Activated CD8-positive, alpha-beta memory T cell treated with anti-CD3 and anti-CD28 coated beads, Interleukin-2, amount 50 U/mL, for 24 hours (primary cell): ENCODE measurements around the gene DEK.
"Not testable (repeated sequence)": the region's sequence is repeated elsewhere in the genome, so short reads cannot be mapped to it uniquely, and the experiment has no call there.

Experiments used
- DNase-seq: peaks from one replicate; pipeline ENCODE4 v3.0.0-alpha.2; 2020; ENCODE audit errors: extremely low read depth

Gene DEK

GRCh38 chr6:18240230-18240629, 24.1 kb downstream of the DEK start:
- DNase-seq: no peak

DNA sequence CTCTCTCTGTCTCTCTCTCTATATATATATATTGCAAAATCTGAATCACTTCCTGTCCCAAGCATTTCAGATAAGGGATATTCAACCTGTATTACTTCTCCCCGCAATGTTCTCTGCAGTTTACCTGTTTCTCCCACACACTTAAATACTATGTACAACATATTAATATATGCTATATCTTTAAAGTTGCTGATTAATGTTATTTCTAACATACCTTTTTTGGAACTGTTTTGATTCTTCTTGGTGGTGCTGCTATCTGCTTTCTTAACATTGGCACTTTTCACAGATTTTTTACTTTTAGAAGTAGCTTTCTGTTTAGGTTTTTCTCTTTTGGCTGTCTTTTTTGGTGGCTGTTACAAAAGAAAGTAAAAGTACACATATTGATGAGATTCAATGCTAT, 27.2 kb downstream of the DEK start:
- no peak for DNase-seq

- no peak for DNase-seq
Measured at GRCh38 chr6:18235524-18235923, 28.8 kb downstream of the DEK start.

GRCh38 chr6:18234564-18234963, 29.8 kb downstream of the DEK start:
- DNase-seq: no peak

DNA sequence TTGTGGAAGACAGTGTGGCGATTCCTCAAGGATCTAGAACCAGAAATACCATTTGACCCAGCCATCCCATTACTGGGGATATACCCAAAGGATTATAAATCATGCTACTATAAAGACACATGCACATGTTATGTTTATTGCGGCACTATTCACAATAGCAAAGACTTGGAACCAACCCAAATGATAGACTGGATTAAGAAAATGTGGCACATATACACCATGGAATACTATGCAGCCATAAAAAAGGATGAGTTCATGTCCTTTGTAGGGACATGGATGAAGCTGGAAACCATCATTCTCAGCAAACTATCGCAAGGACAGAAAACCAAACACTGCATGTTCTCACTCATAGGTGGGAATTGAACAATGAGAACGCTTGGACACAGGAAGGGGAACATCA, 30.6 kb downstream of the DEK start:
- DNase-seq: not testable (repeated sequence)

- DNase-seq: not testable (repeated sequence)
Measured at GRCh38 chr6:18231856-18232255, 32.5 kb downstream of the DEK start.

GRCh38 chr6:18228590-18228989, 35.7 kb downstream of the DEK start:
- DNase-seq: not testable (repeated sequence)

GRCh38 chr6:18227166-18227565, 37.2 kb downstream of the DEK start:
- not testable (repeated sequence) for DNase-seq

- DNase-seq: not testable (repeated sequence)
Measured at GRCh38 chr6:18226451-18227105, 37.8 kb downstream of the DEK start.

DNA sequence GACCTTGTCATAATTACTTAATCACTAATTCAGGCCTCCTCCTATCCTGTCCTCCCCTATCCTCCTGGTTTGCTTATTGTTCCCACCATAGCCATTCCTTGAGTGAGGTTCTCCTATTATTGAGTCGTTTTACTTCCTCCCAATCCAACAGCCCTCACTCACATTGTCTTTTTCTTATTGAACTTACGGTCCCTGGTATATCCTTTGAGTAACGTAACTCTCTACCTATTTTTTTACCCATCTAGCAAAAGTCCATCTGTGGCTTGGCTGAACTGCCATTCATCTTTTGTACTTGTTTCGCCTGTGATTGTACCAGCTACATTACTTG, 43.1 kb downstream of the DEK start:
- DNase-seq: no peak

DNA sequence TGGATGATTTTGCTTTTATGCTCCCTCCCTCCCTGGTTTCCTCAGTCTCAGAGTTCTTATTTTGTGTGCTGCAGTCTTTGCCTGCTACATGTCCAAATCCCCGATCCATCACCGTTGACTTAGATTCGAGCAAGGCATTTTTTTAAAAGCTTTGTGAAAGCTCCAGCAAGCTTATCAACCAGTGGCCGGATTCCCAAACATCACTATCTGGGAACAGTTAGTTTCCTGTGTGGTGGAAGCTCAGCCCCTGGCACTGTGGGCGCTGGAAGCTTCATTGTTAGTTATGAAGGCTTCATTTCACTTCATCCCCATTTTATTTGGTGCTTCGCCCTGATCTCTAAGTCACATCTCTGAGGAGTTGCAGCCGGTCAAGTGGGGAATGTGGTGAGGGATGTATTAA, 44.7 kb downstream of the DEK start:
- DNase-seq: no peak

DNA sequence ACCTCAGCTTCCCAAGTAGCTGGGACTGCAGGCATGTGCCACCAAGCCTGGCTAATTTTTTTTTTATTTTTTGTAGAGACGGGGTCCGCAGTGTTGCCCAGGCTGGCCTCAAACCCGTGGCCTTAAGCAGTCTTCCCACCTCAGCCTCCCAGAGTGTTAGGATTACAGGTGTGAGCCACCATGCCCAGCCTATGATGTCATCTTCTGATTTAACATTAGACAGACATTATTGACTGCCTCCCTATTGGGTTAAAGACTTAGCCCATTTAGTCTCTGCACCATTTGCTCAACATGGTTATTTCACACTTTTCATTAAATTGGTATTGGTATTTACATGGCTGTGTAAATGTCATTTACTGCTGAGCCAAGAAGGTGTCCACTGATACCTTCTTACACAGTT, 46.1 kb downstream of the DEK start:
- DNase-seq: no peak

GRCh38 chr6:18216411-18216810, 47.9 kb downstream of the DEK start:
- no peak for DNase-seq

DNA sequence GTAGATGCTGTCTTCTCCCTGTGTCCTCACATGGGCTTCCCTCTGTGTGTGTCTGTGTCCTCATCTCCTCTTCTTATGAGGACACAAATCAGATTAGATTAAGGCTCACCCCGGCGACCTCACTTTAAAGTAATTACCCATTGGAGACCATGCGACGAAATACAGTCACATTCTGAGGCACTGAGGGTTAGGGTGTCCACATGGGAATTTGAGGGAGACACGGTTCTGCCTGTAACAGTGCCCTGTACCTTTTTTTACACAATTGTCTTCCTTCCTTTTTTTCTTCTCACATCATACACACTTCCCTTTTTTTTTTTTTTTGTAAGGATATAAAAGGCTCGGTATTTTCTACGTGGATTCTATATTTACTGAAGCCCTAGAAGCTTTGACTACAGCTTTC, 48.9 kb downstream of the DEK start:
- no peak for DNase-seq

DNA sequence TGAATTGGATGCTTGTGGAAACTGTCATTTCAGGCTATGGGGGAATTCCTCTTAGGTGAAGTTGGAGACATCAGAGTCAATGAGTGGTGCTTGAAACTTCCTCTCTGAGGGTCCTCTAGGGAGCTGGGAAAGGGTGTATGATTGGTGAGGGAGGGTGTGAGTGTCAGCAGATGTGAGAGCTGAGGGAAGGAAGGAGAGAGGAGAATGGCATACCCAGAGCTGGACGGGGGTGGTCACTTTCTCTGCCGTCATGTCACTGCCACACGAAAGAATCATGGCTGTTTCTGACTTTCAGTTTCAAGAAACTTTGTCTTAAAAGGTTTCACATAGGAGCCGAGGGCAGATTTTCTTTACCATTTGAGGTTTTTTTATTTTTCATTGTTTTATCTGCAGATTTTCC, 50.3 kb downstream of the DEK start:
- DNase-seq: no peak

- DNase-seq: no peak
Measured at GRCh38 chr6:18213439-18213838, 50.9 kb downstream of the DEK start.

GRCh38 chr6:18212231-18212630, 52.1 kb downstream of the DEK start:
- DNase-seq: no peak

DNA sequence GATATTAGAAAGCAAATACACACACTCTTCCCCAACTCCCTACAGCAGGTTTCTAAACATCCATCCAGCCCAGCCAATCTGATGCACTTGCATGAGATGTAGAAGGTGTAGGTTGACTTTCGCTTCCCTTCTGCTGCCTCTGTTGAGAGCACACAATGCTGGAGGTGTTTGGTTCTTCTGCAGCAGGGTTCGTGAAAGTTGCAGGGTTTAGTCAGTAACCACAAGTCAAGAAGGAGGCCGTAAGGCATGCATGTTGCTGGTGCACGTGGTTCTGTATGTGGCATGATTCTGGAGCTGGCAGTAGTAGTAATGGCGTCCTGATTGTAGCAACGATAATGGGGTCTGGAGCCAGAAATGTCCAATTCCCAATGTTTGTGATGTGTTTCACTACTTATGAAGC, 53.0 kb downstream of the DEK start:
- DNase-seq: peak; percentile 0

GRCh38 chr6:18210707-18211106, 53.6 kb downstream of the DEK start:
- DNase-seq: no peak

DNA sequence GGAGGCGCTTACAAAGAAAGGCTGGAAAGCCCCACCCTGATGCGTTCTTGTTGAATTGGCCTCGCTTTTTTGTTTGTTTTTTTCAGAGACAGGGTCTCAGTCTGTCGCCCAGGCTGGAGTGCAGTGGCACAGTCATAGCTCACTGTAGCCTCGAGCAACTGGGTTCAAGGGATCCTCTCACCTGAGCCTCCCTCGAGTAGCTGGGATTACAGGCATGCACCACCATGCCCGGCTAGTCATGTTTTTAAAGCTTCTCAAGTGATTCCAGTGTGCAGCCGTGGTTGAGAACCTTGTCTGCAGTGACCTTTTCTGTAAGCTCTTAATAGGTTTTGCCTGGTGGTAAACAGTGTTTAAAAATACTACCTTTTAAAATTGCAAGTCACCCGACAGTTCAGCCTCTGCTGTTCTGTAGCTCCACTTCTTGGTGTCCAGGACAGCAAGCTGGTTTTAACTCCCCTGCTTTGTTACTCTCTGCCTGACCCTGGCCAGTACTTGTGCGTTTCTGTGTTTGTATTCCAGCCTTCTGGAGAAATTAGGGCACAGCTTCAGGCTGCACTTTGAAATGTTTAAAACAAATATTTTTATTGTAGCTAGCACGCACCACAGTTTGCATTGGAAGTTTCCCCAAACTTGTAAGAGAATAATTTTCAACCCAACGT, 54.7 kb downstream of the DEK start:
- no peak for DNase-seq

- DNase-seq: not testable (repeated sequence)
Measured at GRCh38 chr6:18208778-18209177, 55.6 kb downstream of the DEK start.

GRCh38 chr6:18207949-18208348, 56.4 kb downstream of the DEK start:
- DNase-seq: no peak

- no peak for DNase-seq
Measured at GRCh38 chr6:18207438-18207837, 56.9 kb downstream of the DEK start.

- no peak for DNase-seq
Measured at GRCh38 chr6:18206591-18206990, 57.7 kb downstream of the DEK start.
